ENCODE measurements around the gene ATP2B2. TPM values are rescaled to one million over a fixed set of nuclear protein-coding genes. Genes with fewer than 3 reads are reported as not detected.

The ATP2B2 gene
- total and polyA plus RNA-seq, 2 of the 8 experiments (the other 6 are each of a cell fraction or from before 2014, with no cell fraction given) = 0.14 to 1.2 TPM

GRCh38 chr3:10489746-10490483 is 15.5 kb downstream of the ATP2B2 start (continued):
- TF ChIP-seq EZH2 (IDR thresholded peaks at IDR 0.05; ENCODE audit: low read depth, low read length, severe bottlenecking) (no peak), EGR1 (IDR thresholded peaks at IDR 0.05; ENCODE audit: borderline replicate concordance, low read depth, low read length) (no peak), CBX5 (IDR thresholded peaks at IDR 0.05; ENCODE audit: low read depth, low read length) (no peak), KDM1A (IDR thresholded peaks at IDR 0.05; ENCODE audit: borderline replicate concordance, low read length) (no peak)

Measured in H1 (cell line).